Measurements from ENCODE around the gene TMEFF1.
A peak's percentile ranks its signal among the peaks of the same experiment; 100 is the strongest.

The TMEFF1 gene

GRCh38 chr9:100586093-100586492 is 113.1 kb downstream of the TMEFF1 start:
- Mint-ChIP-seq H3K27ac (no peak overlapping the region), H3K36me3 (no peaks in the 10 kb centered on the region), H3K4me1 (ENCODE audit: low read depth) (no peaks in the 10 kb centered on the region), H3K9me3 (ENCODE audit: low read depth) (no peaks in the 10 kb centered on the region), H3K27me3 (no peaks in the 10 kb centered on the region), H3K4me3 (no peak overlapping the region)

- Mint-ChIP-seq H3K4me3 (no peak overlapping the region), H3K4me1 (ENCODE audit: low read depth) (no peaks in the 10 kb centered on the region), H3K36me3 (no peaks in the 10 kb centered on the region), H3K9me3 (ENCODE audit: low read depth) (no peaks in the 10 kb centered on the region), H3K27me3 (no peaks in the 10 kb centered on the region), H3K27ac (no peak overlapping the region)
Measured at GRCh38 chr9:100587375-100587774, 114.4 kb downstream of the TMEFF1 start.

GRCh38 chr9:100589582-100589981 is 116.6 kb downstream of the TMEFF1 start:
- Mint-ChIP-seq H3K36me3 (no peaks in the 10 kb centered on the region), H3K27me3 (no peaks in the 10 kb centered on the region), H3K4me3 (no peak overlapping the region), H3K4me1 (ENCODE audit: low read depth) (no peaks in the 10 kb centered on the region), H3K9me3 (ENCODE audit: low read depth) (no peaks in the 10 kb centered on the region), H3K27ac (no peak overlapping the region)

- Mint-ChIP-seq H3K27ac (no peak overlapping the region), H3K36me3 (no peaks in the 10 kb centered on the region), H3K27me3 (no peaks in the 10 kb centered on the region), H3K4me3 (no peak overlapping the region), H3K4me1 (ENCODE audit: low read depth) (no peaks in the 10 kb centered on the region), H3K9me3 (ENCODE audit: low read depth) (no peaks in the 10 kb centered on the region)
Measured at GRCh38 chr9:100590481-100590880, 117.5 kb downstream of the TMEFF1 start.

GRCh38 chr9:100591139-100591538 is 118.2 kb downstream of the TMEFF1 start:
- Mint-ChIP-seq H3K4me3 (no peak overlapping the region), H3K36me3 (no peaks in the 10 kb centered on the region), H3K27me3 (no peaks in the 10 kb centered on the region), H3K27ac (no peak overlapping the region), H3K9me3 (ENCODE audit: low read depth) (no peaks in the 10 kb centered on the region), H3K4me1 (ENCODE audit: low read depth) (peaks cover 3% of the 10 kb centered on the region)

- H3K27me3 Mint-ChIP-seq = no peaks in the 10 kb centered on the region
- H3K27ac Mint-ChIP-seq = no peak overlapping the region
- H3K36me3 Mint-ChIP-seq = no peaks in the 10 kb centered on the region
- H3K9me3 Mint-ChIP-seq (ENCODE audit: low read depth) = no peaks in the 10 kb centered on the region
- no peak overlapping the region for H3K4me3 Mint-ChIP-seq
- peaks cover 3% of the 10 kb centered on the region for H3K4me1 Mint-ChIP-seq (ENCODE audit: low read depth)
Measured at GRCh38 chr9:100591639-100592412, 118.9 kb downstream of the TMEFF1 start.

GRCh38 chr9:100595391-100596199 is 122.6 kb downstream of the TMEFF1 start:
- H3K27me3 Mint-ChIP-seq = no peaks in the 10 kb centered on the region
- H3K9me3 Mint-ChIP-seq (ENCODE audit: low read depth) = no peaks in the 10 kb centered on the region
- H3K27ac Mint-ChIP-seq = no peak overlapping the region
- H3K4me3 Mint-ChIP-seq = no peak overlapping the region
- peaks cover 21% of the 10 kb centered on the region for H3K4me1 Mint-ChIP-seq (ENCODE audit: low read depth)
- H3K36me3 Mint-ChIP-seq = no peaks in the 10 kb centered on the region

- peaks cover 21% of the 10 kb centered on the region for H3K4me1 Mint-ChIP-seq (ENCODE audit: low read depth)
- no peak overlapping the region for H3K4me3 Mint-ChIP-seq
- H3K36me3 Mint-ChIP-seq = no peaks in the 10 kb centered on the region
- no peaks in the 10 kb centered on the region for H3K9me3 Mint-ChIP-seq (ENCODE audit: low read depth)
- H3K27me3 Mint-ChIP-seq = no peaks in the 10 kb centered on the region
- H3K27ac Mint-ChIP-seq = no peak overlapping the region
Measured at GRCh38 chr9:100597236-100597635, 124.3 kb downstream of the TMEFF1 start.

GRCh38 chr9:100598641-100599145 is 125.7 kb downstream of the TMEFF1 start:
- H3K27ac Mint-ChIP-seq = peak overlapping the region; percentile 36
- H3K4me1 Mint-ChIP-seq (ENCODE audit: low read depth) = peaks cover 21% of the 10 kb centered on the region
- no peaks in the 10 kb centered on the region for H3K36me3 Mint-ChIP-seq
- H3K4me3 Mint-ChIP-seq = peak overlapping the region; percentile 87
- no peaks in the 10 kb centered on the region for H3K27me3 Mint-ChIP-seq
- H3K9me3 Mint-ChIP-seq (ENCODE audit: low read depth) = no peaks in the 10 kb centered on the region

- no peaks in the 10 kb centered on the region for H3K9me3 Mint-ChIP-seq (ENCODE audit: low read depth)
- no peak overlapping the region for H3K27ac Mint-ChIP-seq
- H3K4me1 Mint-ChIP-seq (ENCODE audit: low read depth) = peaks cover 21% of the 10 kb centered on the region
- H3K27me3 Mint-ChIP-seq = no peaks in the 10 kb centered on the region
- no peaks in the 10 kb centered on the region for H3K36me3 Mint-ChIP-seq
- H3K4me3 Mint-ChIP-seq = no peak overlapping the region
Measured at GRCh38 chr9:100600521-100601079, 127.7 kb downstream of the TMEFF1 start.

- H3K9me3 Mint-ChIP-seq (ENCODE audit: low read depth) = no peaks in the 10 kb centered on the region
- no peaks in the 10 kb centered on the region for H3K36me3 Mint-ChIP-seq
- no peaks in the 10 kb centered on the region for H3K27me3 Mint-ChIP-seq
- peaks cover 18% of the 10 kb centered on the region for H3K4me1 Mint-ChIP-seq (ENCODE audit: low read depth)
- H3K4me3 Mint-ChIP-seq = peak overlapping the region; percentile 44
- H3K27ac Mint-ChIP-seq = no peak overlapping the region
Measured at GRCh38 chr9:100601216-100601615, 128.3 kb downstream of the TMEFF1 start.

- Mint-ChIP-seq H3K27ac (no peak overlapping the region), H3K27me3 (no peaks in the 10 kb centered on the region), H3K9me3 (ENCODE audit: low read depth) (no peaks in the 10 kb centered on the region), H3K4me3 (no peak overlapping the region), H3K36me3 (no peaks in the 10 kb centered on the region), H3K4me1 (ENCODE audit: low read depth) (peaks cover 18% of the 10 kb centered on the region)
Measured at GRCh38 chr9:100602342-100602801, 129.4 kb downstream of the TMEFF1 start.

GRCh38 chr9:100605405-100605804 is 132.5 kb downstream of the TMEFF1 start:
- Mint-ChIP-seq H3K9me3 (ENCODE audit: low read depth) (no peaks in the 10 kb centered on the region), H3K27me3 (no peaks in the 10 kb centered on the region), H3K4me3 (no peak overlapping the region), H3K36me3 (no peaks in the 10 kb centered on the region), H3K27ac (no peak overlapping the region), H3K4me1 (ENCODE audit: low read depth) (no peaks in the 10 kb centered on the region)

GRCh38 chr9:100619194-100619593 is 146.2 kb downstream of the TMEFF1 start:
- Mint-ChIP-seq H3K27ac (no peak overlapping the region), H3K36me3 (peaks cover 3% of the 10 kb centered on the region), H3K4me1 (ENCODE audit: low read depth) (no peaks in the 10 kb centered on the region), H3K4me3 (no peak overlapping the region), H3K9me3 (ENCODE audit: low read depth) (peaks cover 7% of the 10 kb centered on the region), H3K27me3 (peaks cover 3% of the 10 kb centered on the region)

GRCh38 chr9:100619665-100620064 is 146.7 kb downstream of the TMEFF1 start:
- peaks cover 3% of the 10 kb centered on the region for H3K36me3 Mint-ChIP-seq
- H3K4me3 Mint-ChIP-seq = no peak overlapping the region

More at GRCh38 chr9:100619665-100620064, 146.7 kb downstream of the TMEFF1 start:
- H3K27ac Mint-ChIP-seq = no peak overlapping the region
- no peaks in the 10 kb centered on the region for H3K4me1 Mint-ChIP-seq (ENCODE audit: low read depth)
- peaks cover 7% of the 10 kb centered on the region for H3K9me3 Mint-ChIP-seq (ENCODE audit: low read depth)
- H3K27me3 Mint-ChIP-seq = peaks cover 3% of the 10 kb centered on the region
